Measurements from ENCODE around the gene APOB. TPM values are rescaled to one million over a fixed set of nuclear protein-coding genes. Genes with fewer than 3 reads are reported as not detected.

Gene APOB
- total RNA-seq, 4 donors from 2014 or later: 14.0 to 2,659 (median 1,284) TPM

- Histone ChIP-seq H3K9me3 (no peaks in the 10 kb centered on the region), H3K36me3 (peaks cover 0 to 25% (median 0%) of the 10 kb centered on the region in 3 donors), H3K27ac (no peak overlapping the region), H3K4me3 (no peak overlapping the region), H3K4me1 (peaks cover 0 to 7% (median 0%) of the 10 kb centered on the region in 4 donors), H3K27me3 (no peaks in the 10 kb centered on the region)
- no peak for DNase-seq
- TF ChIP-seq POLR2A (IDR thresholded peaks at IDR 0.05): no peak
- TF ChIP-seq CTCF (IDR thresholded peaks at IDR 0.05): no peak
These were observed 7.7 kb downstream of the APOB start for GRCh38 chr2:21035974-21036707.

- TF ChIP-seq CTCF (IDR thresholded peaks at IDR 0.05) (no peak), POLR2A (IDR thresholded peaks at IDR 0.05) (no peak)
- H3K27me3 ChIP-seq: no peaks in the 10 kb centered on the region
- H3K9me3 ChIP-seq: no peaks in the 10 kb centered on the region
- H3K4me3 ChIP-seq: no peak overlapping the region
- H3K36me3 ChIP-seq: peaks cover 0 to 19% (median 0%) of the 10 kb centered on the region in 3 donors
- H3K4me1 ChIP-seq: peaks cover 0 to 7% (median 0%) of the 10 kb centered on the region in 4 donors
- no peak overlapping the region for H3K27ac ChIP-seq
- DNase-seq: no peak
These were observed 8.4 kb downstream of the APOB start for GRCh38 chr2:21035282-21035973.

GRCh38 chr2:21034972-21035279 lies 8.9 kb downstream of the APOB start:
- no peaks in the 10 kb centered on the region for H3K9me3 ChIP-seq
- DNase-seq: no peak
- TF ChIP-seq CTCF (IDR thresholded peaks at IDR 0.05): no peak
- no peaks in the 10 kb centered on the region for H3K27me3 ChIP-seq
- H3K4me3 ChIP-seq: no peak overlapping the region
- H3K4me1 ChIP-seq: peaks cover 0 to 7% (median 0%) of the 10 kb centered on the region in 4 donors
- H3K27ac ChIP-seq: no peak overlapping the region
- H3K36me3 ChIP-seq: peaks cover 0 to 16% (median 0%) of the 10 kb centered on the region in 3 donors

- Histone ChIP-seq H3K9me3 (no peaks in the 10 kb centered on the region), H3K27ac (no peak overlapping the region), H3K4me3 (no peak overlapping the region), H3K4me1 (peaks cover 0 to 7% (median 0%) of the 10 kb centered on the region in 4 donors), H3K27me3 (no peaks in the 10 kb centered on the region), H3K36me3 (peaks cover 0 to 16% (median 0%) of the 10 kb centered on the region in 3 donors)
- TF ChIP-seq CTCF (IDR thresholded peaks at IDR 0.05): no peak
- no peak for TF ChIP-seq POLR2A (IDR thresholded peaks at IDR 0.05)
- DNase-seq: no peak
These were observed 9.5 kb downstream of the APOB start for GRCh38 chr2:21034156-21034971.

- Histone ChIP-seq H3K4me3 (no peak overlapping the region), H3K27ac (no peak overlapping the region), H3K36me3 (peaks cover 0 to 18% (median 0%) of the 10 kb centered on the region in 3 donors), H3K4me1 (no peaks in the 10 kb centered on the region), H3K27me3 (no peaks in the 10 kb centered on the region), H3K9me3 (no peaks in the 10 kb centered on the region)
- no peak for TF ChIP-seq CTCF (IDR thresholded peaks at IDR 0.05)
- TF ChIP-seq POLR2A (IDR thresholded peaks at IDR 0.05): no peak
- no peak for DNase-seq
These were observed 10.4 kb downstream of the APOB start for GRCh38 chr2:21033237-21034155.

Data from Peyer's patch (tissue), 4 donors.